Measurements from ENCODE around the gene ZNF606. TPM values are rescaled to one million over a fixed set of nuclear protein-coding genes. Genes with fewer than 3 reads are reported as not detected.

Gene ZNF606
- total and polyA plus RNA-seq, 2 donors (not counting 1 experiment from before 2014, with no cell fraction given), result 4.7 to 17.5 TPM

DNA sequence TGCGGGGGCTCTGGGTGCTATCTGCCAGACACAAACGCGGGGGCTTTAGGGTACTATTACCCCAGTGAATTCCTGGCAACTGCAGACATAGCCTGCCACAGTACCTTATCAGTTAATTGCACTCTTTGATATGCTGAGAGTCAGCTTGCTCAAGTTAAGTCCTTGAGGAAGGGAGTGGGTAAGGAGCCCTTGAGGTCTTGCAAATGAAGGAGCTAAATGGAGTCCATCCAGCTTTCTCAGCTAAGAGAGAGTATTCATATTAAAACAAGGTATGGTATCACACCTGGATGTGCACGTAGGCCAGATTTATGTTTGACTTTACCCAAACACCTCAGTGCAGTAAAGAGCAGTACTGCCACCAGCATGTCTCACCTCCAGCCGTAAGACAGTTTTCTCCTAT lies 11.5 kb upstream of the ZNF606 start:
- no peak overlapping the region for H3K4me3 ChIP-seq (replicated peaks in 1 of 4; ENCODE audit: control extremely low read depth in 1 of 4, insufficient read depth in 1 of 4, low read depth in 3 of 4, low read length in 4 of 4)
- no peak overlapping the region for H3K4me2 ChIP-seq (ENCODE audit: extremely low read depth, insufficient read depth, low read length)
- H4K20me1 ChIP-seq (ENCODE audit: control insufficient read depth, extremely low read depth, insufficient read depth, low read length), result no peaks in the 10 kb centered on the region
- no peaks in the 10 kb centered on the region for H3K9me3 ChIP-seq (ENCODE audit: control insufficient read depth, insufficient read depth, low read depth, low read length)
- no peaks in the 10 kb centered on the region for H3K36me3 ChIP-seq (ENCODE audit: control insufficient read depth, insufficient read depth, low read length)
- no peak overlapping the region for H2AFZ ChIP-seq (ENCODE audit: low read length)
- no peaks in the 10 kb centered on the region for H3K79me2 ChIP-seq (ENCODE audit: control insufficient read depth, insufficient read depth, low read length)
- H3K27ac ChIP-seq (ENCODE audit: insufficient read depth, low read length), result no peak overlapping the region
- no peaks in the 10 kb centered on the region for H3K4me1 ChIP-seq (ENCODE audit: control insufficient read depth, extremely low read depth, insufficient read depth, low read length)
- TF ChIP-seq, protein P1, sequence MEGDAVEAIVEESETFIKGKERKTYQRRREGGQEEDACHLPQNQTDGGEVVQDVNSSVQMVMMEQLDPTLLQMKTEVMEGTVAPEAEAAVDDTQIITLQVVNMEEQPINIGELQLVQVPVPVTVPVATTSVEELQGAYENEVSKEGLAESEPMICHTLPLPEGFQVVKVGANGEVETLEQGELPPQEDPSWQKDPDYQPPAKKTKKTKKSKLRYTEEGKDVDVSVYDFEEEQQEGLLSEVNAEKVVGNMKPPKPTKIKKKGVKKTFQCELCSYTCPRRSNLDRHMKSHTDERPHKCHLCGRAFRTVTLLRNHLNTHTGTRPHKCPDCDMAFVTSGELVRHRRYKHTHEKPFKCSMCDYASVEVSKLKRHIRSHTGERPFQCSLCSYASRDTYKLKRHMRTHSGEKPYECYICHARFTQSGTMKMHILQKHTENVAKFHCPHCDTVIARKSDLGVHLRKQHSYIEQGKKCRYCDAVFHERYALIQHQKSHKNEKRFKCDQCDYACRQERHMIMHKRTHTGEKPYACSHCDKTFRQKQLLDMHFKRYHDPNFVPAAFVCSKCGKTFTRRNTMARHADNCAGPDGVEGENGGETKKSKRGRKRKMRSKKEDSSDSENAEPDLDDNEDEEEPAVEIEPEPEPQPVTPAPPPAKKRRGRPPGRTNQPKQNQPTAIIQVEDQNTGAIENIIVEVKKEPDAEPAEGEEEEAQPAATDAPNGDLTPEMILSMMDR (conservative IDR thresholded peaks at IDR 0.05 in 1 of 2, IDR thresholded peaks at IDR 0.05 in 1 of 2; ENCODE audit: low read depth in 1 of 2, low read length in 2 of 2), result no peak
- no peak for TF ChIP-seq EZH2 (IDR thresholded peaks at IDR 0.05; ENCODE audit: low read length, missing control alignments)
- DNase-seq (ENCODE audit: low read depth in 2 of 2), result no peak
- no peaks in the 10 kb centered on the region for H3K27me3 ChIP-seq (ENCODE audit: control insufficient read depth, insufficient read depth, low read length)
- H3K9ac ChIP-seq (ENCODE audit: insufficient read depth, low read length), result no peak overlapping the region

DNA sequence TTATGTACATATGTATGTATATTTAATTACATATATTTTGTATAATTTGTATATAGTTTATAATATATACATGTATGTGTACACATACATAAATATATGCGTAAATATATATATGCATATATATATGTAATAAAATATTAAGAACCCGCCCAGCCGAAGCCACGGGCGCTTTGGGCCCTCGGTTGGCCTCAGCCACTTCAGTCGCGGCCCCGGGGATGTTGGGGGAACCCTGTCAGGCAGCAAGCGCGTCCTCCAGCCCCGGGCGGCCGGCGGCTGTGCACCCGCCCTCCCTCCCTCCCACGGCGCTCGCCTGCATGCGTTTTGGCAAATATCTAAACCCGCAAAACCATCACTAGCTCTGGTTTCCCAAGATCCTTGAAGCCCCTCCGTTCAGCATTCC lies 7.9 kb upstream of the ZNF606 start:
- Histone ChIP-seq H3K9me3 (ENCODE audit: control insufficient read depth, insufficient read depth, low read depth, low read length) (peaks cover 2% of the 10 kb centered on the region), H4K20me1 (ENCODE audit: control insufficient read depth, extremely low read depth, insufficient read depth, low read length) (no peaks in the 10 kb centered on the region), H3K4me1 (ENCODE audit: control insufficient read depth, extremely low read depth, insufficient read depth, low read length) (no peaks in the 10 kb centered on the region), H3K27ac (ENCODE audit: insufficient read depth, low read length) (no peak overlapping the region), H3K9ac (ENCODE audit: insufficient read depth, low read length) (no peak overlapping the region), H3K27me3 (ENCODE audit: control insufficient read depth, insufficient read depth, low read length) (no peaks in the 10 kb centered on the region), H3K4me2 (ENCODE audit: extremely low read depth, insufficient read depth, low read length) (no peak overlapping the region), H3K4me3 (replicated peaks in 1 of 4; ENCODE audit: control extremely low read depth in 1 of 4, insufficient read depth in 1 of 4, low read depth in 3 of 4, low read length in 4 of 4) (no peak overlapping the region), H2AFZ (ENCODE audit: low read length) (no peak overlapping the region), H3K79me2 (ENCODE audit: control insufficient read depth, insufficient read depth, low read length) (no peaks in the 10 kb centered on the region), H3K36me3 (ENCODE audit: control insufficient read depth, insufficient read depth, low read length) (peaks cover 3% of the 10 kb centered on the region)
- DNase-seq (ENCODE audit: low read depth in 2 of 2), result no peak
- no peak for TF ChIP-seq EZH2 (IDR thresholded peaks at IDR 0.05; ENCODE audit: low read length, missing control alignments)
- TF ChIP-seq, protein P1 (conservative IDR thresholded peaks at IDR 0.05 in 1 of 2, IDR thresholded peaks at IDR 0.05 in 1 of 2; ENCODE audit: low read depth in 1 of 2, low read length in 2 of 2), result no peak

- Histone ChIP-seq H3K79me2 (ENCODE audit: control insufficient read depth, insufficient read depth, low read length) (no peaks in the 10 kb centered on the region), H3K4me3 (replicated peaks in 1 of 4; ENCODE audit: control extremely low read depth in 1 of 4, insufficient read depth in 1 of 4, low read depth in 3 of 4, low read length in 4 of 4) (peak overlapping the region; percentile 6 to 56 (median 33)), H3K4me1 (ENCODE audit: control insufficient read depth, extremely low read depth, insufficient read depth, low read length) (no peaks in the 10 kb centered on the region), H3K9me3 (ENCODE audit: control insufficient read depth, insufficient read depth, low read depth, low read length) (peaks cover 2% of the 10 kb centered on the region), H4K20me1 (ENCODE audit: control insufficient read depth, extremely low read depth, insufficient read depth, low read length) (no peaks in the 10 kb centered on the region), H3K27ac (ENCODE audit: insufficient read depth, low read length) (peak overlapping the region; percentile 47), H3K4me2 (ENCODE audit: extremely low read depth, insufficient read depth, low read length) (peak overlapping the region; percentile 63), H2AFZ (ENCODE audit: low read length) (peak overlapping the region; percentile 54), H3K27me3 (ENCODE audit: control insufficient read depth, insufficient read depth, low read length) (no peaks in the 10 kb centered on the region), H3K9ac (ENCODE audit: insufficient read depth, low read length) (peak overlapping the region; percentile 20), H3K36me3 (ENCODE audit: control insufficient read depth, insufficient read depth, low read length) (peaks cover 3% of the 10 kb centered on the region)
- TF ChIP-seq, protein P1 (conservative IDR thresholded peaks at IDR 0.05 in 1 of 2, IDR thresholded peaks at IDR 0.05 in 1 of 2; ENCODE audit: low read depth in 1 of 2, low read length in 2 of 2), result no peak
- no peak for TF ChIP-seq EZH2 (IDR thresholded peaks at IDR 0.05; ENCODE audit: low read length, missing control alignments)
- peak; percentile 81 to 88 for DNase-seq (ENCODE audit: low read depth in 2 of 2)
Observed at GRCh38 chr19:58009666-58010301, 7.2 kb upstream of the ZNF606 start.

All from fibroblast of lung (primary cell).